AG04450 (cell line): Measurements from ENCODE around the gene EEF1A2. TPM values are rescaled to one million over a fixed set of nuclear protein-coding genes. Genes with fewer than 3 reads are reported as not detected.

Experiments used
- CTCF ChIA-PET: fragments of 300-600, 350-600 bp; formaldehyde crosslinking; extraction: SDS; loops from one replicate; lab custom pipeline; 2022; ENCODE audit warnings: antibody characterized with exemption, inconsistent platforms; lab: Charles Lee
- POLR2A ChIA-PET: fragments of 350-600 bp; formaldehyde crosslinking; extraction: SDS; loops from one replicate; lab custom pipeline; 2021; ENCODE audit warnings: antibody characterized with exemption, inconsistent platforms; lab: Yijun Ruan, JAX
- DNase-seq: peaks from one replicate; pipeline ENCODE4 v3.0.0-alpha.2; 2011; ENCODE audit warnings: low read depth, low spot score
- H3K27ac ChIP-seq: one replicate; pipeline ENCODE4 v1.5.1; 2012; ENCODE audit warnings: low read depth, low read length, control low read depth
- H3K27me3 ChIP-seq: one replicate; pipeline ENCODE4 v1.6.0; 2012; ENCODE audit warnings: low read length; ENCODE audit not compliant: control insufficient read depth, insufficient read depth
- H3K4me3 ChIP-seq: 2 replicates; pipeline ENCODE4 v1.5.1; 2011; ENCODE audit warnings: mild to moderate bottlenecking, low read depth, low read length, control low read depth
- H3K9me3 ChIP-seq: 2 replicates; pipeline ENCODE4 v1.5.1; 2012; ENCODE audit warnings: low read length; ENCODE audit not compliant: control insufficient read depth, insufficient read depth
- polyA plus RNA-seq: library from polyadenylated mRNA; depleted of rRNA; stranded (reverse); fragments of >200 nt; gene quantifications from 2 replicates; pipeline ENCODE4 v1.2.3, GENCODE V29; 2011
- TF ChIP-seq, protein P1 (sequence below): IDR thresholded peaks from 2 replicates; pipeline ENCODE4 v1.5.1; 2011; ENCODE audit warnings: low read depth, low read length, control low read depth, inconsistent platforms

Gene EEF1A2
- polyA plus RNA-seq, 1 experiment = 0.94 TPM

DNA sequence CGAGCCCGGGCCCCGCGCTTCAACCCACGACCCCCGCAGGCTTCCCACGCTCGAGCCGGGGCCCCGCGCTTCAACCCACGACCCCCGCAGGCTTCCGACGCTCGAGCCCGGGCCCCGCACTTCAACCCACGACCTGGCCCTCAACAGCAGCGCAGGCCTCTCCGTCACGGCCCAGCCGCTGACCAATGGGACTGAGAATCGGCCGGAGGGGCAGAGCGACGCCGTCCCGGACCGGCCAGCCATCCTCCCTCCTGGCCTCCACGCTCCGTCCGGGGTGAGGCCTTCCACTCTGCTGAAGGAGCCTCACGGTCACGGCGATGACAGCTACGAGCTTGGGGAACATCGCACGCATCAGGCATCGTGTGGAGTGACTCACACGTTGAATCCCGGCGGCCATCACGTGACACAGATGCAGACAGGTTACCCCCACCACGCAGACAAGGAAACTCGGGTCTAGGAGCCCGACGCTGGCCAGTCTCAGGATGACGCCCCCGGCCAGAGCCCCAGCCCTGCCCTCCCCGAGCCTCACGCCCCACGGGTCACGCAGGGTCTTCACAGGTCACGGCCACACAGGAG is 32.5 kb downstream of the EEF1A2 start:
- ChIA-PET POLR2A (no interaction called here), CTCF (no interaction called here)
- no peak for DNase-seq
- Histone ChIP-seq H3K4me3 (no peak overlapping the region), H3K9me3 (no peaks in the 10 kb centered on the region; the same call in 1 of the 2 replicates), H3K27me3 (peaks cover 31% of the 10 kb centered on the region), H3K27ac (no peak overlapping the region)
- TF ChIP-seq, protein P1, sequence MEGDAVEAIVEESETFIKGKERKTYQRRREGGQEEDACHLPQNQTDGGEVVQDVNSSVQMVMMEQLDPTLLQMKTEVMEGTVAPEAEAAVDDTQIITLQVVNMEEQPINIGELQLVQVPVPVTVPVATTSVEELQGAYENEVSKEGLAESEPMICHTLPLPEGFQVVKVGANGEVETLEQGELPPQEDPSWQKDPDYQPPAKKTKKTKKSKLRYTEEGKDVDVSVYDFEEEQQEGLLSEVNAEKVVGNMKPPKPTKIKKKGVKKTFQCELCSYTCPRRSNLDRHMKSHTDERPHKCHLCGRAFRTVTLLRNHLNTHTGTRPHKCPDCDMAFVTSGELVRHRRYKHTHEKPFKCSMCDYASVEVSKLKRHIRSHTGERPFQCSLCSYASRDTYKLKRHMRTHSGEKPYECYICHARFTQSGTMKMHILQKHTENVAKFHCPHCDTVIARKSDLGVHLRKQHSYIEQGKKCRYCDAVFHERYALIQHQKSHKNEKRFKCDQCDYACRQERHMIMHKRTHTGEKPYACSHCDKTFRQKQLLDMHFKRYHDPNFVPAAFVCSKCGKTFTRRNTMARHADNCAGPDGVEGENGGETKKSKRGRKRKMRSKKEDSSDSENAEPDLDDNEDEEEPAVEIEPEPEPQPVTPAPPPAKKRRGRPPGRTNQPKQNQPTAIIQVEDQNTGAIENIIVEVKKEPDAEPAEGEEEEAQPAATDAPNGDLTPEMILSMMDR = no peak

DNA sequence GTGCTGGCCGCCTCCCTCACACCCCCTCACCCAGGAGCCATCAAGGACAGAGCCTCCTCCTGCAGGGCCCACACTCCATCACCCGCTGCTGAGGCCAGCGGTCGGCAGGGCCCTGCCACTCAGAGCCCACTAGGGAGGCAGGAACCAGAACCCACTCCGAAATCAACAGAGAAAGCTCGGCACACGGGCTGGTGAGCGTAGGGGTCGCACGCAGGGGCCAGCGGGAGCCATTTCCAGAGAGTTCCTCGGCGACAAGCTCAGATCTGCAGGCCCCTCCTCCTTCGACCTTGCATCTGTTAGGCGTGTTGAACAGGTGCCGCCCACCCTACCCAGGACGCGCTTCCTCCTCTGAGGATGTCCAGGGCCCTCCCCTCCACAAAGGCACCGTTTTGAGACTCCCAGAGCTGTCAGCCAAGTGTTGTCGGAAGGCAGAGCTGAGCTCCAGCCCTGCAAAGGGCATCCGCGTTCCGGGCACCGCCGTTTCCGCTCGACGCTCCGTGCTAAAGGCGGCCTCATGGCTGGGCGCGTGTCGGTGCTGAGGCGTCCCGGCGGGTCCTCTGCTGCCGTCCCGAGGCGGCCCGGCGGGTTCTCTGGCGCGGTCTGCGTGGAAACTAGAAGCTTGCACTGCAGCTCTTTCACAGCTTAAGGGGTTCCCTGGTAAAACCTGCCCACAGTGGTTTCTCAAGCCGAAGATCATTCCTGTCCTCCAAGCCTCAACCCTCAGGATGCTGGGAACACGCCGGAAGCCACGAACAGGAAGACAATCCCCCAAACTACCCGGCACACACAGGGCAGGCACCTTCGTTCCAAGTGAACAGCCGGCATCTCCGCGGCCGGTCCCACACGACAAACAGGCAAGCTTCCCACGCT is 33.3 kb downstream of the EEF1A2 start:
- Histone ChIP-seq H3K27me3 (peaks cover 24% of the 10 kb centered on the region), H3K4me3 (no peak overlapping the region), H3K27ac (no peak overlapping the region), H3K9me3 (no peaks in the 10 kb centered on the region; the same call in 1 of the 2 replicates)
- TF ChIP-seq, protein P1 = no peak
- POLR2A ChIA-PET = no interaction called here
- CTCF ChIA-PET = no interaction called here
- no peak for DNase-seq

DNA sequence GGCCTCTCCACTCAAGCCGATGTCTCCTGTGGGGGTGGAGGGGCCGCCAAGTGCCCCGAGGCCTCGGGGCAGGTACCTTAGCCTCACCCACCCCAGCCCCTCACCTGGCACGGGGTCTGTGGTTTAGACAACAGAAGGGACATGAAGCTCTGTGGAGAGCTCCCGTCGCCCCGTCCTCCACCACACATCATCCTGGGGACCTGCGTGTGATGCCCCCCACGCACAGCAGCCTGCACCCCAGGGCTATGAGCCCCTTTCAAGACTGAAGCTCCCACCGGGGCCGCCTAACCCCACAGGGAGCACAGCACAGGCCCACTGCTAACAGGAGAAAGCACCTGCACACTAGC is 34.6 kb downstream of the EEF1A2 start:
- no peak overlapping the region for H3K27ac ChIP-seq
- POLR2A ChIA-PET = no interaction called here
- no peak for DNase-seq
- H3K27me3 ChIP-seq = peaks cover 21% of the 10 kb centered on the region
- no peak overlapping the region for H3K4me3 ChIP-seq
- CTCF ChIA-PET = no interaction called here
- no peaks in the 10 kb centered on the region; the same call in 1 of the 2 replicates for H3K9me3 ChIP-seq
- TF ChIP-seq, protein P1 = no peak

DNA sequence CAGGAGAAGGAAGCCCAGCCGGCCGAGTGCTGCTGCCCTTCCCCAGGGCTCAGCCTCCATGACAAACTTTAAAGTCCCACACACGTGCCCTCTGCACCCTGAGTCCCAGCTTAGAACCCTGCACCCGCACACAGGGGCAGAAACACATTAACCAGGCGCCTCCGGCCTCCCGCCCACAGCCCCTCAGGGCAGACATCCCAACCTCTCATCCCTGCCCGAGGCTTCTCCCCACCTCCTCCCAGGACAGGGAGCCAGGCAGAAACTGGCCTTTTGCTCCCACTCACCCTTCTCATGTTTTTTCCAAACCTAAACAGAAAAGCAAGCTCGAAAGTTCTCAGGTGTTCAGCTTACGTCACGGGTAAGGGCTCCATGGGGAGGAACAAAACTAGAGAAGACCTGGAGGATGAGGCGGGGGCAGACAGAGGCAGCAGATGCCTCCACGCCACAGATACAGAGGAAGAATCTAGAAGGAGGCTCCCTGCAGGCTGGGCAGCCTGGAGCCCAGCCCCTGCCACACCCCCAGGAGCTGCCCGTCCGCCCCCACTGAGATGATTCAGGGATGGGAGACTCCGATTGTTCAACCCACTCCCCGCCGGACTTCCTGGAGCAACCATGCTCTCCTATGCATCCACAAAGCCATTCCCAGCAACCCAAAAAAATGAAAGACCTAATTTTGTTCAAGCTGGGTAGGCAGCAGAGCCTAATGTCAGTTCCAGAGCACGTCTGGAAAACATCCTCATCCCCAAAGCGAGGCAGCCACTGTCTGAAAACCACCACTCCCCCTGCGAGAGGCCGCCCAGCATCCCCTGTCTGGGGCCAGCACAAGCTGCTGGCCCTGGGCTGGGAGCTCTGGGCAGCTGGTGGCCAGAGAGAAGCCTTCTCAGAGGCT is 35.2 kb downstream of the EEF1A2 start:
- ChIA-PET CTCF (interaction anchor here (0.7 kb wide), 1 partner anchor 66 kb away, joined by 3 read pairs; no protein-coding TSS in a partner anchor), POLR2A (no interaction called here)
- TF ChIP-seq, protein P1 = no peak
- DNase-seq = no peak
- no peaks in the 10 kb centered on the region; the same call in 1 of the 2 replicates for H3K9me3 ChIP-seq
- no peak overlapping the region for H3K4me3 ChIP-seq
- H3K27me3 ChIP-seq = peaks cover 20% of the 10 kb centered on the region
- H3K27ac ChIP-seq = no peak overlapping the region
